ENCODE data around the gene PIGU.
A peak's percentile ranks its signal among the peaks of the same experiment; 100 is the strongest.
"Not testable (repeated sequence)": the region's sequence is repeated elsewhere in the genome, so short reads cannot be mapped to it uniquely, and the experiment has no call there.

PIGU gene

GRCh38 chr20:34706912-34707784, 30.3 kb upstream of the PIGU start:
- DNase-seq (ENCODE audit: low spot score) = no peak

GRCh38 chr20:34706302-34706875, 29.5 kb upstream of the PIGU start:
- no peak for DNase-seq (ENCODE audit: low spot score)

- DNase-seq (ENCODE audit: low spot score) = no peak
These were observed 28.8 kb upstream of the PIGU start for GRCh38 chr20:34705397-34706301.

DNA sequence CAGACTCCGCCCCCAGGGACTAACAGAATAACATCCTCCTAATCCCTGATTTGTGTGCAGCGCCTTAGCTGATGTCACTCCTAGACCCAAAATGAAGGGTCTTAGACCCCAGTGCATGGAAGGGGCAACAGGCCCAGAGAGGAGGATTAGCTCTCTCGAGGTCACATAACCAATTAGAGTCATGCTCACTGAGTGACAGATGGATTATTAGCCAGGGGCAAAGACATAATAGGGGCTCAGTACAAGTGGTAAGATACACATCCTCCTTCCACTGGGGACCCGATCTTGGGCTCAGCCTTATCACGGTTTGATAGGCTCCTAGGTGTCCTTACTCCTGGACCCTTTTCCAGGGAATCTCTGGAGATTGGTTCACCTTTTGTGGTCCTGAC, 28.1 kb upstream of the PIGU start:
- no peak for DNase-seq (ENCODE audit: low spot score)

- DNase-seq (ENCODE audit: low spot score) = peak; percentile 84
These were observed 27.5 kb upstream of the PIGU start, which contains the start of gene TP53INP2 for GRCh38 chr20:34704177-34705007. Gene TP53INP2 (plus strand): TSS chr20:34704344. CDS start chr20:34708740, 4,396 bp downstream.

GRCh38 chr20:34703424-34704176, 26.7 kb upstream of the PIGU start:
- DNase-seq (ENCODE audit: low spot score) = no peak

DNA sequence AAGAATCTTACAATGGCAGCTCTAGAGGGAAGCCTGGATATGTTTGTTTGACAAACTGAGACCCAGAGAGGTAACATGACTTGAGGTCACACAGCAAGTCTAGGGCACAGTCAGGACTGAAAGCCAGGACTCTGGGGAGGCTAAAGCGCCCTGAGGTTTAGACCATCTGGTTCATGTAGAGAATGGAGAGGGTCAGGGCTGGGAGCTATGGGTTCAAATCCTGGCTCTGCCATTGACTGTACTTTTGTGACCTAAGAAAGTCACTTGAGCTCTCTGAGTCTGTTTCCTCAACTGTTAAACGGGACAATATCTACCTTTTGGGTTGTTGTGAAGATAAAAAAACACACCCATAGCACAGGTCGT, 26.1 kb upstream of the PIGU start:
- DNase-seq (ENCODE audit: low spot score) = no peak

DNA sequence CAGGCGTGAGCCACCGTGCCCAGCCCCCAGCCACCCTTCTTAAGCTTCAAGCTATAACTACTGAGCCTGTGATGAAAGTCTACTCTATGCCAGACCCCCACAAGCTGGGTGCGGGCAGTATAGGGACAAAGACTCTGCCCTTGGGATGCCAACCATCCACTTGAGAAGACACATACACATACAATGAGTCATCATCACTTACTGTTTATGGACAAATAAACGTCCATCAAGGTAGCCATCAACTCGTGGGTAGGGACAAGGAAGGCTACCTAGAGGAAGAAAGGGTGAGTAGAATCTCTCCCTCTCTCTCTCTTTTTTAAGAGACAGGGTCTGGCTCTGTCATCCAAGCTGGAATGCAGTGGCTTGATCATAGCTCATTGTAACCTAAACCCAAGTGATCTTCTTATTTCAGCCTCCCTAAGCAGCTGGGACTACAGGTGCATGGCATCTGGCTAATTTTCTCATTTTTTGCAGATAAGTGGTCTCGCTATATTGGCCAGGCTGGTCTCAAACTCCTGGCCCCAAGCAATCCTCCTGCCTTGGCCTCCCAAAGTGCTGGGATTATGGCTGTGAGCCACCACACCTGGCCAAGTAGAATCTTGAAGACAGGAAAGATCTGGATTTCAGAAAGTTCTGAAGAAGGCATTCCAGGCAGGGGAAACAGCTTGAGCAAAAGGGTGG, 24.7 kb upstream of the PIGU start:
- DNase-seq (ENCODE audit: low spot score) = no peak

DNA sequence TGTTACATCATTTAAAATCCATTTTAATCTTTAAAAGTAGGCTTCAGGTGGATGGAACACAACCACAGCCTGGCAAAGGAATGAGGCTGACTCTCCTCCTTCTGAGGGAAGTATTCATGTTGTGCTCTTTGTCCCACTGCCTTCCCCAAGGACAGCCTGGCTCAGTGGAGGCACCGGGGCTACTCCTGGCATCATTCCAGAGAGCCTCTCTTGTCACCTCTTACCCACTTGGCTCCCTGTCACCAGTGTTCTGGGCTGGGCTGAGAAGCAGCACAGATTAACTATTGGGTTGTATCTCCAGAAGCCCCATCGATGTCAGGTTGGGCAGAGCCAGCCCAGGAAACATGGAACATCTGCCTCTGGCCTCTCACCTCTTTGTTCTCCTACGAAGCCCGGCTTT, 16.5 kb upstream of the PIGU start:
- DNase-seq (ENCODE audit: low spot score) = no peak

- DNase-seq (ENCODE audit: low spot score) = no peak
These were observed 14.9 kb upstream of the PIGU start for GRCh38 chr20:34691838-34692237.

GRCh38 chr20:34689486-34689885, 12.6 kb upstream of the PIGU start:
- DNase-seq (ENCODE audit: low spot score) = no peak

DNA sequence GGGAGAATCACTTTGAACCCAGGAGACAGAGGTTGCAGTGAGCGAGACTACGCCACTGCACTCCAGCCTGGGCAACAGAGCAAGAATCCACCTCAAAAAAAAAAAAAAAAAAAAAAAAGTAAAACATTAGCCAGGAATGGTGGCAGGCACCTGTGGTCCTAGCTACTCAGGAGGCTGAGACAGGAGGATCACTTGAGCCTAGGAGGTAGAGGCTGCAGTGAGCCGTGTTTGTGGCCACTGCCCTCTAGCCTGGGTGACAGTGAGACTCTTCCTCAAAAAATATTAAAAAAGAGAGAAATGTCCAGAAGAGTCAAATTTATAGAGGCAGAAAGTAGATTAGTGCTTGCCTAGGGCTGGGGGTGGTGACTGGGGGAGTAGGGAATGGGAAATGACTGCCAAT, 6.8 kb upstream of the PIGU start:
- no peak for DNase-seq (ENCODE audit: low spot score)

GRCh38 chr20:34680586-34681175, 3.8 kb upstream of the PIGU start:
- DNase-seq (ENCODE audit: low spot score) = peak; percentile 19

GRCh38 chr20:34675993-34676641, 775 bp downstream of the PIGU start:
- no peak for DNase-seq (ENCODE audit: low spot score)

GRCh38 chr20:34675561-34675960, 1.3 kb downstream of the PIGU start:
- no peak for DNase-seq (ENCODE audit: low spot score)

- DNase-seq (ENCODE audit: low spot score) = no peak
These were observed 3.5 kb downstream of the PIGU start for GRCh38 chr20:34673412-34673811.

- no peak for DNase-seq (ENCODE audit: low spot score)
These were observed 7.8 kb downstream of the PIGU start for GRCh38 chr20:34669094-34669493.

- DNase-seq (ENCODE audit: low spot score) = not testable (repeated sequence)
These were observed 12.1 kb downstream of the PIGU start for GRCh38 chr20:34664751-34665150.

GRCh38 chr20:34663213-34663943, 13.5 kb downstream of the PIGU start:
- DNase-seq (ENCODE audit: low spot score) = no peak

Data from activated CD4-positive, alpha-beta T cell treated with anti-CD3 and anti-CD28 coated beads, Interleukin-2, Interleukin-4, amounts not matched to agents 100 ng/mL and 50 ng/mL, durations not matched to agents 16 hours and 8 hours (primary cell).